Measurements from ENCODE around the gene TBX15.

The TBX15 gene

DNA sequence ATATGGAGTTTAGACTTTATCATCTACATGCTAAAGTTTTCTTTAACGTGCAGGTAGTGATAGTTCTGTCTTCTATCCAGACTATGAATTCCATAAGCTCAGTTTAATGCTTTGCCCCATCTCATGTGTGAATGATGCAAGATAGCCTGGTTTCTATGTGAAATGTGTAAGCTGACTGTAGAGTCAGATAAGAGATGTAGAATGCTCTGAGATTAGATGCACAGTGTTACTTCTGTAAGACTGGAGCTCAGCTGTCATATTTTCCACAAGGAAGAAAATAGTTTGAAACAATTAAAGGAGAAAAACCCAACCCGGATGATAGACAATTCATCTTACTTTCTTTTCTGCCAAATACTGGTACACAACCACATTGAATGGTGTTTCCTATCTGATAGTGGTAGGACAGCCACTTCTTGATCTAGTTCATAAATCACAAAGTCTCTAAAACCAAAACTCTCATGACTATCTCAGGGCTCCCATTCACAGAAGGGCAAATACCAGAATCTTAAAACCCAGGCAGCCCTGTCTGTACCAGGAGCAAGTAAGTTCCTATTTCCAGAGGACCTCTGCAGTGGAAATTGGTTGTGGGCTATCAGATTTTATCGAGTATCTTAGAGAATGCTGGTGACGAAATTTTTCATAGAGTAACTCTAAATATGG lies 50.6 kb downstream of the TBX15 start:
- Histone ChIP-seq H3K4me1 (ENCODE audit: low read depth, poor library complexity, severe bottlenecking) (no peaks in the 10 kb centered on the region), H3K4me3 (IDR thresholded peaks at IDR 0.05; ENCODE audit: insufficient read depth, low read depth, low read length) (no peak overlapping the region), H3K27ac (no peak overlapping the region), H4K20me1 (ENCODE audit: insufficient read depth) (no peaks in the 10 kb centered on the region), H3K79me2 (ENCODE audit: insufficient read depth, low read depth) (no peaks in the 10 kb centered on the region), H3K4me2 (no peak overlapping the region), H2AFZ (ENCODE audit: low read depth) (no peak overlapping the region), H3K9ac (no peak overlapping the region), H3K36me3 (ENCODE audit: insufficient read depth) (no peaks in the 10 kb centered on the region), H3K27me3 (ENCODE audit: insufficient read depth, low read depth) (no peaks in the 10 kb centered on the region)
- TF ChIP-seq CTCF (conservative IDR thresholded peaks at IDR 0.05; ENCODE audit: low read depth, low read length), result no peak

DNA sequence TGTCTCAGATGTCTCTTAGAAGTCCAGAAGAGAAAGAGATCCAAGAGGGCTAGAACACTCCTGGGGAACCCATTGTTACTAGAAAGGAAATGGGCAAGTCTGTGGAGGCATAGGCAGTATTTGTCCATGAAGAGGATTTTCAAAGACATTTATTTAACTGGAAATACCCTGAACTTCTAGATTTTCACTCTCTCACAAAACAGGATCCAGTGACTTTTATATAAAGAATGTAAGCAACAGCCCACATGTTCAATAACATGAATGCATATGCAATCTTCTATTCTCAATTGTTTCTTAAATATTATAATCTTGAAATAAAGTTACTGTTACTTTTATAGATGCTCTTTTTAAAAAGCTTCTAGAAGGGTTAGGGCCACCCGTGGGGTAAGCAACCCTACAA lies 53.4 kb downstream of the TBX15 start:
- Histone ChIP-seq H3K27ac (no peak overlapping the region), H3K4me1 (ENCODE audit: low read depth, poor library complexity, severe bottlenecking) (no peaks in the 10 kb centered on the region), H3K79me2 (ENCODE audit: insufficient read depth, low read depth) (no peaks in the 10 kb centered on the region), H4K20me1 (ENCODE audit: insufficient read depth) (no peaks in the 10 kb centered on the region), H3K4me3 (IDR thresholded peaks at IDR 0.05; ENCODE audit: insufficient read depth, low read depth, low read length) (no peak overlapping the region), H2AFZ (ENCODE audit: low read depth) (no peak overlapping the region), H3K9ac (no peak overlapping the region), H3K27me3 (ENCODE audit: insufficient read depth, low read depth) (no peaks in the 10 kb centered on the region), H3K36me3 (ENCODE audit: insufficient read depth) (no peaks in the 10 kb centered on the region), H3K4me2 (no peak overlapping the region)
- no peak for TF ChIP-seq CTCF (conservative IDR thresholded peaks at IDR 0.05; ENCODE audit: low read depth, low read length)

DNA sequence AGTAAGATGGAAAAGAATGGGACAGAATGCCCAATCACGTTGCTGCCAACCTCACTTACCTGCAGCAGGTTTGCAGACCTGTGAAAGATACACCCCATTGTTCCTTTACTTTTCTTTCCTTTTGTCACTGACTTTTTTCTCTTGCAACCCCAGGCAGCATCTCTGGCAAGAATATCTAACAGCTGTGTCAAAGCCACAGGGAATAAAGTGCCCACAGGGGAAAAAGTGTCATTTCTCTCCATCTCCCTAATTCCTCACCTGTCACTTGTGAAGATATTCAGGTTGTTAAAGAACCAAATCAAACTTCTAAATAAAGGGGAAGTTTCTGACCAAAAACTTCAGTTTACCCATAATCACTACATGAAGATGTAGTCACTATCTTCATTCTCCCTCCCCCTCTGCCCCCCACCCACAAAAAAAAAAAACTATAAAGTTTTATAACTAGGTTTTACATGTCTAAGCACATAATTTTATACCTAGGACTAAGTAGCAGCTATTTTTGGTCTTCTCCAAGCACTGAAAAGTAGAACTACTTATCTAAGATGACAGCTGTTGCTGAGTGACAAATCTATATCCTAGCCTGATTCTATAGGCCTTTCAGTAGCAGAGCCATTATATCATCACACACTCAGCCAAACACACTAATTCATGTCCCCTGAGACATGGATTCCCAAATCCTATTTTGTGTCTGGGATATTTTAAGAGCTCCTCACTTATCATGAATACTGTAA lies 54.9 kb downstream of the TBX15 start:
- H3K4me3 ChIP-seq (IDR thresholded peaks at IDR 0.05; ENCODE audit: insufficient read depth, low read depth, low read length), result no peak overlapping the region
- H3K9ac ChIP-seq, result no peak overlapping the region
- TF ChIP-seq CTCF (conservative IDR thresholded peaks at IDR 0.05; ENCODE audit: low read depth, low read length), result no peak
- no peaks in the 10 kb centered on the region for H3K79me2 ChIP-seq (ENCODE audit: insufficient read depth, low read depth)
- no peaks in the 10 kb centered on the region for H3K27me3 ChIP-seq (ENCODE audit: insufficient read depth, low read depth)
- H3K4me1 ChIP-seq (ENCODE audit: low read depth, poor library complexity, severe bottlenecking), result no peaks in the 10 kb centered on the region
- no peak overlapping the region for H2AFZ ChIP-seq (ENCODE audit: low read depth)
- no peaks in the 10 kb centered on the region for H4K20me1 ChIP-seq (ENCODE audit: insufficient read depth)
- no peak overlapping the region for H3K27ac ChIP-seq
- no peak overlapping the region for H3K4me2 ChIP-seq
- H3K36me3 ChIP-seq (ENCODE audit: insufficient read depth), result no peaks in the 10 kb centered on the region

DNA sequence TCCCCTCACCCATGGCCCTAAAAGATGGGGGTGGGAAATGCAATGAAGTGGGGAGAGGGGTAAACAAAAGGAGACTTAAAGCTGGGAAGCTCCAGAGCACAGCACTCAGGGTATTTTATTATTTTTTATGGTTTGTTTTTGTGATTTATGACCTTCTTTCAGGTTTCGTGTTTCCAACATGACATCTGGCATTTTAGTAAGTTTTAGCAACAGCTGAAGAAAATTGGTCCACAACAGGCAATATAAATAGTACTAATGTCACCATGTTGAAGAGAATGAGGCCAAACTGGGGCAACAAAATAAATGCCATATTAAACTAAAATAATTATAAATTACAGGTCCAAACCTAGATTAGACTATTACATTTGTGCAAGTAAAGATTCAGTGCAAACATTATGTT lies 56.3 kb downstream of the TBX15 start:
- no peak overlapping the region for H3K4me2 ChIP-seq
- H3K27ac ChIP-seq, result no peak overlapping the region
- no peak for TF ChIP-seq CTCF (conservative IDR thresholded peaks at IDR 0.05; ENCODE audit: low read depth, low read length)
- no peaks in the 10 kb centered on the region for H3K36me3 ChIP-seq (ENCODE audit: insufficient read depth)
- no peaks in the 10 kb centered on the region for H4K20me1 ChIP-seq (ENCODE audit: insufficient read depth)
- no peaks in the 10 kb centered on the region for H3K79me2 ChIP-seq (ENCODE audit: insufficient read depth, low read depth)
- no peaks in the 10 kb centered on the region for H3K4me1 ChIP-seq (ENCODE audit: low read depth, poor library complexity, severe bottlenecking)
- no peak overlapping the region for H3K9ac ChIP-seq
- H2AFZ ChIP-seq (ENCODE audit: low read depth), result no peak overlapping the region
- H3K27me3 ChIP-seq (ENCODE audit: insufficient read depth, low read depth), result no peaks in the 10 kb centered on the region
- H3K4me3 ChIP-seq (IDR thresholded peaks at IDR 0.05; ENCODE audit: insufficient read depth, low read depth, low read length), result no peak overlapping the region

Measured in KMS-11 (cell line).